NCI-H526 (cell line): ENCODE data around the gene YLPM1.

Experiments used
- DNase-seq, 2 experiments: peaks; one replicate each; lab custom pipeline; 2025; lab: John Stamatoyannopoulos, UW

The YLPM1 gene

GRCh38 chr14:74793506-74794155 is 30.5 kb downstream of the YLPM1 start:
- no peak for DNase-seq

- no peak for DNase-seq
These were observed 31.8 kb downstream of the YLPM1 start for GRCh38 chr14:74794947-74795346.

GRCh38 chr14:74799765-74800164 is 36.6 kb downstream of the YLPM1 start:
- DNase-seq: no peak

DNA sequence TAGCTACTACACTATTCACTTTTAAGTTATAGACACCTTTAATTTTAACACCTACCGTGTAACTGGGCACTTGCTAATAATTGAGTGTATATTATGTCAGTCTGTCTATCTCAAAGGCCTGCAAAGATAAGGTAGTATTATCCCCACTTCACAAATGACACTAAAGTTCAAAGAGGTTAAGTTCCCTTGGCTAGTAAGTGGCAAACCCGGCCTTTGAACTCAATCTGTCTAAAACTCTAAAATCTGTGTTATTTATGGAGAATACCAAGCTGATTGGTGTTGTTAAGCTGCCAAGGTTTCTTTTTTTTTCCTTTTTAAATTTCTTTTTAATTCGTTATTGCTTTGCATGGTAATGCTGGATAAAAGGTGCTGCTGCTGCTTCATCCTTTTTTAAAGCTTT is 37.7 kb downstream of the YLPM1 start:
- DNase-seq: no peak

DNA sequence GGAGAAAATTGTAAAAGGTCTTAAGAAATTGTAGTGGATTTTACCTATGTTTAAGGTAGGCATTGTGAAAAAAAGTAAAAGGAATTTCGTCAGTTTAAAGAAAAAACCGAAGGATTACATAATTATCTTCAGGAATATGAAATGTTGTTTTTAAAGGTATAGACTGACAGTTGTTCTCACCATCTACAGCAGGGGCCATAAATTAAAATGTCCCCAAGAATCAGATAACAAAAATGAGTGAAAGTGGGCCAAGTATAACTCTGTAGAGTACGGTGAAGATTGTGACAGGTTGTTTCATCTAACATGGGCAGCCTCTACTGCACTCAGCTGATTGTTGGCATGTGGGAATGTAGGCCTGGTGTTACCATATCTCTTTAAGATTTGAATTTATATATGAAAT is 38.3 kb downstream of the YLPM1 start:
- no peak for DNase-seq

DNA sequence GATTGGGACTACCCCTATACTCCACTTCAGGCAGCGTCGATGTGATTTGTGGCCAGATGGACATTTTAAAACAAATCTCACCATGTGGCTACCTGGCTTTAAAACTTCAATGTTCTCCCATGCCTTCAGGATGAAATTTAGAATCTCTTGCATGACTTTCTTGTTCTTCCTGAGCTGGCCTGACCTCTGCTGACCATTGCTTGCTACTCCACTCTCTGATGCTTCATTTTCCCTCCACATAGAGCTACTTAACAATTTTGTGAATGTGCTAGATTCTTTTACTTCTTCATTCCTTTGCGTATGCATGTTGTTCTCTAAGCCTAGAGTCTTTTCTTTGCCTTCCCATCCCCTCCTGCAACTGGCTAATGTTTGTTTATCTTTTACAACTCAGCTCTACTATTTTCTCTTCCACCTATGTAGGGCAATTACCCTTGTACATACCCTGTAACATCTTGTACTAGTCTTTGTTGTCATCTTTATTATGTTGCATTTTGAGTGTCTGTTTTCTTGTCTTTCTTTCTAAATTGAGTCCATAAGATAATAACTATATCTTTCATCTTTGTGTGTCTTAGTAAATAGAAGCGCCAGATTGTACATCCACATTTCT is 41.2 kb downstream of the YLPM1 start:
- DNase-seq: peak in 1 of 2 experiments; percentile 33

DNA sequence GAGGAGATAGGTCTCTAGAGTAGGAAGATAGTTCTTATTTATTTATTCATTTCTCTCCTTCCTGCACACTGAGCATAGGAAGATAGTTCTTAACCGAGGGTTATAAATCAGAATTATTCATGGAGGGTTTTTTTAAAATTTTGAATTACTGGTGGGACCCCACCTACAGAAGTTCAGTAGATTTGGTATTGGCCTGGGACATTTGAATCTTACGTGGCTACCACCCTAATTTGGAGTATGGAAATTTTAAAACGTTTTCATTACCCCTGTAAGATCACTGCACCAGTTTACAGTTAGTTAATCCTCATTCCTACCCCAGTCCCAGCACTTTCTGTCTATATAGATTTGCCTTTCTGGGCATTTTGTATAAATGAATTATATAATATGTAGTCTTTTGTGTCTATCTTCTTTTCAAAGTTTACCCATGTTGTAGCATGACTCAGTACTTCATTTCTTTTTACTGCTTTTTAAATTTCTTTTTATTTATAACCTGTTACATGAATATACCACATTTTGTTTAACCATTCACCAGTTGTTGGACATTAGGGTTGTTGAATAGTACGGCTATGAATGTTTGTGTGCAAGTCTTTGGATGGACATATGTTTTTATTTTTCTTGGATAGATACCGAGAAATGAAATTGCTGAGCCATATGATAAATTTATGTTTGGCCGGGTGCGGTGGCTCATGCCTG is 44.9 kb downstream of the YLPM1 start:
- no peak for DNase-seq

DNA sequence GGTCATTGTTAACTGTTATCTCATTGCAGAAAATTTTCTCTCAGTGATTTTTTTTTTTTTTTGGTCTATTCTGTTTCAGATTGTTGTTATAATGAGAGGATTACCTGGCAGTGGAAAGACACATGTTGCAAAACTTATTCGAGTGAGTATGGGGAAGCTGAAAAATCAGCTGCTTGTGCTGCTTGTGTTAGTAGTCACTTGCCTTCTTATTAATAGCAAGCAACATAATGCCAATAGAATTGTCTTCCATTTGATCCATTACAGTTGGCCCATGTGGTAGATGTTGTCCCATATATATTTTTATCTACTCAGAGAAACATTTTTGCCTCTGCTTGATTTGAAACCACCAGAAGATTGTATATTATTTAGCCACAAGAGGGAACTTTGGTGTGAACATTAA is 53.0 kb downstream of the YLPM1 start:
- no peak for DNase-seq

DNA sequence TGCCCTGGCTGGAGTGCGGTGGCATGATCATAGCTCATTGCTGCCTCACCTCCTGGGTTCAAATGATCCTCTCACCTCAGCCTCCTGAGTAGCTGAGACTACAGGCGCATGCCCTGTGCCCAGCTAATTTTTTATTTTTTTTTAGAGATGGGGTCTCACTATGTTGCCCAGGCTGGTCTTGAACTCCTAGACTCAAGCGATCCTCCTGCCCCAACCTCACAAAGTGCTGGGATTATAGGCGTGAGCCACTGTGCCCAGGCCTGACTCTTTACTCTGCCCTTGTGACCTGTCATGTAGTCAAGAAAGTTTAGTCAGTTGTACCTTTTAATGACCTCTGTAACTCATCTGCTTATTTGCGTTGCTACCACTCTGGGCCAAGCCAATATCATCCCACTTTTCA is 57.2 kb downstream of the YLPM1 start:
- no peak for DNase-seq

- no peak for DNase-seq
These were observed 58.3 kb downstream of the YLPM1 start for GRCh38 chr14:74821267-74821915.

- DNase-seq: no peak
These were observed 61.9 kb downstream of the YLPM1 start for GRCh38 chr14:74824997-74825396.

DNA sequence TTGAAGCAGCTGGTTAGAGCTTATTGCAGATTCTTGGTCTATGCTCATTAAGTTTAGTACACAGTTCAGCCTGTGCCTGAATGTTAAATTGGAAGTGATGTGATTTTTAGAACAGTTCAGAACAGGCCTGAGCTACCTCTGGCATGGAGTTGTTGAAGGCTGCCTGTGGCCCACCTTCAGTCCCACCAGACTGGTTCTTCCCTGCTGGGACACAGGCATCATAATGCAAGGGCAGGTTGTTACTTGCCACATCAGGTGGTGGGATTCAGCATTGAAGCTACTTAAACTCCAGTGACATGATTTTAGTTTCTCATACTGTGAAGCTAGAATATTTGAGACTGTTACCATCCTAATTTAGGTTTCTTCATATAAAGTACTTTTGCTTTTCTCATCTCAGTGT is 63.5 kb downstream of the YLPM1 start:
- no peak for DNase-seq

GRCh38 chr14:74829251-74829650 is 66.1 kb downstream of the YLPM1 start:
- no peak for DNase-seq

- DNase-seq: no peak
These were observed 69.7 kb downstream of the YLPM1 start for GRCh38 chr14:74832849-74833248.

GRCh38 chr14:74834692-74835392 is 71.7 kb downstream of the YLPM1 start:
- no peak for DNase-seq

DNA sequence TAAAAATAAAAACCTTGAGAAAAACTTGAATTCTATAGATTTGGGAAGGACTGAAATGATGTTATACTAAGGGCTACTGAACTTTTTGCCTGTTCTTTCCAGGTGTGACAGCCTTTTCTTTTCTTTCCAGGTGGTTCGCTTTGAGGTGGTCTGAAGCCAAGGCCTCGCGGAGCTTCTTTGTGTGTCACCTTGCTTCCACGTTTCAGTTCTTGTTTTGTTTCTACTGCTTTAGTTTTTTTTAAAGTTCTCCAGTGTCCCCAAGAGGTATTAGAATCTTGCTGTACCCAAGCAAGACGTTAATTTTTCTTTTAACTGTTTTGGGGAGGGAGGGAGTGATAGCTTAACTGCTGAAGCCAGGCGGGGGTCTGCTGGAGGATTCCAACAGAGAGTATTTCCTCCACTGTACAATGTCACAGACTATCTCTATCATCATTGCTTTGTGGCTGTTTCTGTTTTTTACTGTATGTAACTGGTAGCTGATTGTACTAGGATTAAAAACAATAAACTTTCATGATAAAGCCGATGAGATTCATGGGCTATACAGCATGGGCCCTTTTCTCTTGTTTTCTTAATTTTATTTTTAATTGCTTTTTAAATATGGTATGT is 72.6 kb downstream of the YLPM1 start:
- DNase-seq: no peak

DNA sequence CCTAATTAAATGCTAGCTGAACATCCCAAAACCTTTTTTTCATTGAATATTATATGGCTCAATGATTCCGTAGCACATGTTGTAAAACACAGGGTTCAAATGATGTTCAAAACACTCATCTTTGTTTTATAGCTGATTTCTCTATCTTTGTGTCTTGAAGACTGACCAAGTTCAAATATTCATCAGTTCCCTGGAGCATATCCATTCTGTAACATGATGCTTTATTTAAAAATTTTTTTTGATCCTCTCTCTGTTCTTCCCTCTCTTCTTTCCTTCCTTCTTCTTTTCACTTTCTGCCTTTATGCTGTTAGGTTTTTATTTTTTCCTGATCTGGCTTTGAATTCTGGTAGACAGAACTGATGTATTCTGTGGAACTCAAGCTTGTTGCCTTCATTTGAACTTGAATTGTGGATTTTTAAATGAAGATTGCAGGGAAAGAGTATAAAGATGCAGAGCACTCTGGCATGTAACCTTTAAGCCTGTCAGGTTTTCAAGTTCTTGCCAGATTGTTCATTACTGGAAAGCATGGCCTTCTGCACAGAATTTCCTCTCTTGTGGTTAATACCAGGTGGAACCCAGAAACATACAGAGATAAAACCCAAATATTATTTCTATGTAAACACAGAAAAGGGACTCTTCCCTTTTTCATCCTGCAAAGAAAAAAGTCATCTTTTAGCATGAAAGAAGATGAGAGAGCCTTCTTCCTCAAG is 73.3 kb downstream of the YLPM1 start:
- DNase-seq: no peak

DNA sequence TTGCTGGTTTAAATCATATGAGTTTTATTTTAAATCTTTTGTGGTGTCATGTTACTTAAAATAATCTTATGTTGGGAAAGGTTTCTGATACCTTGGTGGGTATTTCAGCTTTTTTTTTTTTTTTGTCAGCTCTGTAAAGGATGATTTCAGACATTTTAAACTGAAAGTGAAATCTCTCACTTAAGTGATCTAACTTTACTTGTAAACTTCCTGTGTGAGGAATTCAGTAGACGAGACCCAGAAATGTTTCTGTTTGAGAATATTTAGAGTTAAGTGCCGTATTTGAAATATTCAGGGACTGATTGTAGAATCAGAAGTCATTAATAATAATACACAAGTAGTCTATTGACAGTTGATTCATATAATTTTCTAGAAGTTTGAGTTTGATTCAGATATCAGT is 75.0 kb downstream of the YLPM1 start:
- no peak for DNase-seq

DNA sequence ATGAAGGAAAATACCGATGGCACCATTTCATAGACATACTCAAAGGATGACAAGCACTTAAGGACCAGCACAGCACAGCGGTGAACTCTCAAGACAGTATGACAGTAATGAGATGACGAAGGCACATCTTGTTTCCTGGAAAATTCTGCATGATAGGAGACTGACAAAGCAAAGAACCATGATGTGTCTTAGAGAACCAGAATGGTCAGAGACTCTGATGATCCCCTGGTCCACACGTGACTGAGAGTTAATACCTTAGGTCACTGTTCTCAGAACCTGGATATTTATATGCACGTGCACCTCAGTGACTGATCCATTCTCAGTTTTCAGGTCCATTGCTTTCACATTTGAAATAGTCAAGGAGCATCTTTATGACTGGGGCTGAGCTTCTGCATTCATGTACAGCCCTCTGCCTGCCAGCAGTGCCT is 77.5 kb downstream of the YLPM1 start:
- no peak for DNase-seq

GRCh38 chr14:74841230-74842207 is 78.4 kb downstream of the YLPM1 start:
- DNase-seq: no peak
